H9 (cell line): ENCODE data around the gene AATK. TPM values are rescaled to one million over a fixed set of nuclear protein-coding genes. Genes with fewer than 3 reads are reported as not detected.

Source experiments
- DNase-seq: peaks from one replicate; pipeline ENCODE4 v3.0.0-alpha.2; 2017
- H2AFZ ChIP-seq: one replicate; pipeline ENCODE4 v1.6.1; 2013; ENCODE audit warnings: mild to moderate bottlenecking, low read length, control low read depth, moderate library complexity
- H2AK5ac ChIP-seq: 2 replicates; pipeline ENCODE4 v1.6.1; 2013; ENCODE audit warnings: low read length, control low read depth, mixed read lengths; ENCODE audit not compliant: insufficient read length
- H2BK120ac ChIP-seq: one replicate; pipeline ENCODE4 v1.6.1; 2013; ENCODE audit warnings: low read depth, mild to moderate bottlenecking, low read length, control low read depth, inconsistent platforms; ENCODE audit not compliant: poor library complexity, severe bottlenecking
- H2BK12ac ChIP-seq: 2 replicates; pipeline ENCODE4 v1.6.1; 2013; ENCODE audit warnings: low read length, control low read depth, mixed read lengths, low read depth; ENCODE audit not compliant: insufficient read length
- H2BK15ac ChIP-seq: 2 replicates; pipeline ENCODE4 v1.6.1; 2013; ENCODE audit warnings: low read depth, low read length, control low read depth
- H2BK20ac ChIP-seq: one replicate; pipeline ENCODE4 v1.6.1; 2013; ENCODE audit warnings: low read depth, mild to moderate bottlenecking, low read length, control low read depth, inconsistent platforms; ENCODE audit not compliant: poor library complexity, severe bottlenecking
- H2BK5ac ChIP-seq: 2 replicates; pipeline ENCODE4 v1.6.1; 2013; ENCODE audit warnings: low read length, control low read depth, mixed read lengths; ENCODE audit not compliant: insufficient read length
- H3K14ac ChIP-seq: 2 replicates; pipeline ENCODE4 v1.6.1; 2013; ENCODE audit warnings: low read length, control low read depth; ENCODE audit not compliant: insufficient read depth
- H3K18ac ChIP-seq: 2 replicates; pipeline ENCODE4 v1.6.1; 2013; ENCODE audit warnings: low read depth, mild to moderate bottlenecking, mixed read lengths, low read length, control low read depth; ENCODE audit not compliant: insufficient read length
- H3K23ac ChIP-seq: 2 replicates; pipeline ENCODE4 v1.6.1; 2013; ENCODE audit warnings: low read length, control low read depth, mixed read lengths, low read depth; ENCODE audit not compliant: insufficient read length
- H3K23me2 ChIP-seq: 2 replicates; pipeline ENCODE4 v1.6.1; 2013; ENCODE audit warnings: low read depth, mild to moderate bottlenecking, mixed read lengths, low read length, control low read depth; ENCODE audit not compliant: insufficient read length, poor library complexity, severe bottlenecking
- H3K27ac ChIP-seq: 2 replicates; pipeline ENCODE4 v1.5.1; 2013; ENCODE audit warnings: low read length, control low read depth, mixed read lengths, low read depth; ENCODE audit not compliant: insufficient read length
- H3K27me3 ChIP-seq: 2 replicates; pipeline ENCODE4 v1.6.1; 2013; ENCODE audit warnings: low read length, control low read depth, inconsistent platforms; ENCODE audit not compliant: insufficient read depth
- H3K4ac ChIP-seq: 2 replicates; pipeline ENCODE4 v1.6.1; 2013; ENCODE audit warnings: low read depth, mild to moderate bottlenecking, control low read depth, inconsistent platforms, low read length, moderate library complexity
- H3K4me1 ChIP-seq: 2 replicates; pipeline ENCODE4 v1.6.1; 2013; ENCODE audit warnings: low read length, control low read depth, inconsistent platforms; ENCODE audit not compliant: insufficient read depth
- H3K4me2 ChIP-seq: 2 replicates; pipeline ENCODE4 v1.6.1; 2013; ENCODE audit warnings: low read length, control low read depth, mixed read lengths; ENCODE audit not compliant: insufficient read length, insufficient read depth
- H3K56ac ChIP-seq: 2 replicates; pipeline ENCODE4 v1.6.1; 2013; ENCODE audit warnings: low read depth, mild to moderate bottlenecking, mixed read lengths, low read length, control low read depth; ENCODE audit not compliant: insufficient read length
- H3K79me1 ChIP-seq: 2 replicates; pipeline ENCODE4 v1.6.1; 2013; ENCODE audit warnings: low read depth, mild to moderate bottlenecking, moderate library complexity, low read length, control low read depth, inconsistent platforms; ENCODE audit not compliant: insufficient read depth, poor library complexity, severe bottlenecking
- H3K79me2 ChIP-seq: 2 replicates; pipeline ENCODE4 v1.6.1; 2013; ENCODE audit warnings: low read length, control low read depth, inconsistent platforms; ENCODE audit not compliant: insufficient read depth
- H3K9ac ChIP-seq: 2 replicates; pipeline ENCODE4 v1.6.1; 2013; ENCODE audit warnings: low read length, control low read depth, mixed read lengths; ENCODE audit not compliant: insufficient read length; ENCODE audit errors: extremely low read depth
- H3K9me3 ChIP-seq: one replicate; pipeline ENCODE4 v1.6.1; 2013; ENCODE audit warnings: low read depth, low read length, inconsistent platforms; ENCODE audit not compliant: control insufficient read depth
- H3T11ph ChIP-seq: one replicate; pipeline ENCODE4 v1.6.1; 2013; ENCODE audit warnings: mild to moderate bottlenecking, low read length, control low read depth, inconsistent platforms
- H4K20me1 ChIP-seq: one replicate; pipeline ENCODE4 v1.6.1; 2013; ENCODE audit not compliant: control insufficient read depth, insufficient read length, insufficient read depth
- H4K5ac ChIP-seq: 2 replicates; pipeline ENCODE4 v1.6.1; 2013; ENCODE audit warnings: low read depth, mild to moderate bottlenecking, mixed read lengths, low read length, control low read depth; ENCODE audit not compliant: insufficient read length
- H4K8ac ChIP-seq: replicated peaks from 2 replicates; pipeline ENCODE4 v1.6.1; 2013; ENCODE audit warnings: low read length, control low read depth, mixed read lengths, low read depth; ENCODE audit not compliant: insufficient read length
- H4K91ac ChIP-seq: 2 replicates; pipeline ENCODE4 v1.6.1; 2013; ENCODE audit warnings: low read depth, mild to moderate bottlenecking, moderate library complexity, mixed read lengths, low read length, control low read depth; ENCODE audit not compliant: insufficient read length
- H3K27ac Mint-ChIP-seq, 3 experiments: 2 replicates in 2 of 3; 3 replicates in 1 of 3; pipeline ENCODE4 v1.8.0; 2020 to 2021; ENCODE audit warnings: mixed read lengths in 3 of 3, mild to moderate bottlenecking in 1 of 3, moderate library complexity in 1 of 3
- H3K27me3 Mint-ChIP-seq: 2 replicates; pipeline ENCODE4 v1.8.0; 2021; ENCODE audit warnings: low read depth, mild to moderate bottlenecking, moderate library complexity, mixed read lengths
- H3K36me3 Mint-ChIP-seq, 3 experiments: 2 replicates in 2 of 3; 3 replicates in 1 of 3; pipeline ENCODE4 v1.8.0; 2020 to 2021; ENCODE audit warnings: low read depth in 3 of 3, mixed read lengths in 3 of 3; ENCODE audit not compliant: insufficient read depth in 1 of 3
- H3K4me1 Mint-ChIP-seq, 2 experiments: 2 replicates each; pipeline ENCODE4 v1.8.0; 2020; ENCODE audit warnings: mixed read lengths in 2 of 2
- H3K4me3 Mint-ChIP-seq, 2 experiments: 2 replicates in 1 of 2; 3 replicates in 1 of 2; pipeline ENCODE4 v1.8.0; 2020 to 2021; ENCODE audit warnings: mild to moderate bottlenecking in 2 of 2, mixed read lengths in 2 of 2, moderate library complexity in 1 of 2
- H3K9me3 Mint-ChIP-seq, 2 experiments: 2 replicates in 1 of 2; 3 replicates in 1 of 2; pipeline ENCODE4 v1.8.0; 2020; ENCODE audit warnings: mild to moderate bottlenecking in 2 of 2, mixed read lengths in 2 of 2, moderate library complexity in 1 of 2
- CTCF ChIP-seq: fragments of 200-600 bp; sonication (generic); conservative IDR thresholded peaks from 3 replicates; pipeline ENCODE4 v1.8.0; 2021; ENCODE audit warnings: antibody characterized with exemption, mild to moderate bottlenecking
- WGBS: extraction: QIAGEN DNeasy Blood & Tissue Kit; methylation state at CpG from one replicate; pipeline ENCODE4 v1.1.7; 2013; ENCODE audit warnings: missing lambda C conversion rate, low lambda C conversion rate, mixed read lengths; ENCODE audit not compliant: insufficient read length; ENCODE audit errors: extremely low coverage; 5-methylcytosine and 5-hydroxymethylcytosine counted together
- total RNA-seq: library from RNA; stranded (reverse); gene quantifications from 2 replicates; pipeline ENCODE4 v1.2.1, GENCODE V29; 2021

AATK gene
- total RNA-seq, 1 experiment from 2014 or later: 2.4 TPM

- Histone ChIP-seq H2AK5ac (no peak overlapping the region), H3K4me2 (no peak overlapping the region), H4K20me1 (no peaks in the 10 kb centered on the region), H3K23me2 (no peaks in the 10 kb centered on the region), H3K27me3 (no peaks in the 10 kb centered on the region), H3K56ac (no peak overlapping the region), H3K14ac (no peak overlapping the region), H3K23ac (no peak overlapping the region), H3T11ph (no peak overlapping the region), H3K9me3 (no peaks in the 10 kb centered on the region), H2BK12ac (no peak overlapping the region), H3K79me2 (no peaks in the 10 kb centered on the region), H3K18ac (no peak overlapping the region), H3K4ac (no peak overlapping the region), H4K91ac (no peak overlapping the region), H3K79me1 (no peaks in the 10 kb centered on the region), H3K27ac (no peak overlapping the region), H3K4me1 (no peaks in the 10 kb centered on the region), H4K8ac (no peak overlapping the region), H2BK15ac (no peak overlapping the region), H2BK5ac (no peak overlapping the region), H2BK20ac (no peak overlapping the region), H4K5ac (no peak overlapping the region), H2BK120ac (no peak overlapping the region), H3K9ac (no peak overlapping the region), H2AFZ (no peak overlapping the region)
- Mint-ChIP-seq H3K27ac (no peak overlapping the region), H3K4me3 (no peak overlapping the region), H3K9me3 (no peaks in the 10 kb centered on the region), H3K36me3 (peaks cover 0 to 23% (median 15%) of the 10 kb centered on the region in 3 experiments; a peak in 5 of 7 replicates), H3K4me1 (peaks cover 3% of the 10 kb centered on the region in 2 experiments; a peak in 2 of 4 replicates), H3K27me3 (no peaks in the 10 kb centered on the region)
- TF ChIP-seq CTCF: no peak
- WGBS: no CpG with 5 or more reads among the region's 18 CpGs
- no peak for DNase-seq
These were observed 33.4 kb upstream of the AATK start for GRCh38 chr17:81199482-81199830.
